Measurements from ENCODE around the gene ARFGAP1. TPM values are rescaled to one million over a fixed set of nuclear protein-coding genes. Genes with fewer than 3 reads are reported as not detected.

ARFGAP1 gene
- total and polyA plus RNA-seq, 2 of the 4 experiments (the other 2 are of a cell fraction): 59.1 to 194 TPM

GRCh38 chr20:63257629-63258028 is 15.0 kb upstream of the ARFGAP1 start:
- BruUV-seq (replicated peaks): no TSS peak
- H3K79me1 ChIP-seq (ENCODE audit: low read depth in 1 of 2, low read length in 2 of 2): no peaks in the 10 kb centered on the region
- ChIA-PET CTCF (no interaction called here), POLR2A (ENCODE audit: unreplicated experiment) (no interaction called here)
- H3K9me1 ChIP-seq (ENCODE audit: insufficient read depth, low read length): no peaks in the 10 kb centered on the region
- no peak overlapping the region for H2BK120ac ChIP-seq (ENCODE audit: low read depth, low read length)
- no peak overlapping the region for H2AK5ac ChIP-seq (ENCODE audit: low read depth, low read length)
- whole genome bisulfite sequencing, 2 experiments (ENCODE audit: extremely low coverage in 2 of 2, insufficient read length in 1 of 2): 97% methylated on average over 7 of the region's 13 CpGs; no CpG with 5 or more reads in 1 of the 2 experiments
- H2BK20ac ChIP-seq (ENCODE audit: low read depth, low read length): no peak overlapping the region
- no peak overlapping the region for H4K91ac ChIP-seq (ENCODE audit: insufficient read depth, low read depth, low read length)
- no peak overlapping the region for H2AFZ ChIP-seq (replicated peaks; ENCODE audit: low read length, poor library complexity)
- ATAC-seq (ENCODE audit: low read depth) (no peak), DNase-seq (no peak)
- H3K14ac ChIP-seq (replicated peaks; ENCODE audit: low read depth, low read length): no peak overlapping the region
- no peak overlapping the region for H2BK5ac ChIP-seq (ENCODE audit: low read depth, low read length, poor library complexity, severe bottlenecking)
- H3K36me3 ChIP-seq (ENCODE audit: control insufficient read depth, insufficient read depth, low read length): no peaks in the 10 kb centered on the region
- H3K9me3 ChIP-seq (ENCODE audit: control insufficient read depth, insufficient read depth, low read length): peaks cover 2% of the 10 kb centered on the region; the same call in 1 of the 2 replicates
- H4K5ac ChIP-seq (ENCODE audit: low read depth, low read length): no peak overlapping the region
- no peak overlapping the region for H3K4me3 ChIP-seq (ENCODE audit: insufficient read depth, low read depth, low read length)
- TF ChIP-seq CEBPB (IDR thresholded peaks at IDR 0.05; ENCODE audit: low read depth, low read length): no peak
- no peak for TF ChIP-seq RCOR1 (IDR thresholded peaks at IDR 0.05; ENCODE audit: insufficient replicate concordance, low read length)
- no peak for TF ChIP-seq RFX5 (IDR thresholded peaks at IDR 0.05; ENCODE audit: low read depth, low read length)
- no peak for TF ChIP-seq MXI1 (IDR thresholded peaks at IDR 0.05; ENCODE audit: borderline replicate concordance, low read depth, low read length)
- no peak for TF ChIP-seq SMC3 (IDR thresholded peaks at IDR 0.05; ENCODE audit: low read depth, low read length)
- no peak for TF ChIP-seq MAZ (IDR thresholded peaks at IDR 0.05; ENCODE audit: borderline replicate concordance, low read depth, low read length)
- no peak for TF ChIP-seq MAFK (IDR thresholded peaks at IDR 0.05; ENCODE audit: low read depth, low read length)
- TF ChIP-seq NFE2L2 (IDR thresholded peaks at IDR 0.05; ENCODE audit: low read depth, low read length): no peak
- no peak for TF ChIP-seq FOS (IDR thresholded peaks at IDR 0.05; ENCODE audit: low read depth, low read length)
- TF ChIP-seq BHLHE40 (IDR thresholded peaks at IDR 0.05; ENCODE audit: low read depth, low read length): no peak
- no peak for TF ChIP-seq USF2 (IDR thresholded peaks at IDR 0.05; ENCODE audit: low read depth, low read length)
- TF ChIP-seq ELK1 (IDR thresholded peaks at IDR 0.05; ENCODE audit: borderline replicate concordance, low read depth, low read length): no peak
- no peak for TF ChIP-seq RAD21 (IDR thresholded peaks at IDR 0.05; ENCODE audit: low read length)
- TF ChIP-seq CHD1 (IDR thresholded peaks at IDR 0.05; ENCODE audit: low read depth, low read length): no peak
- TF ChIP-seq CTCF (conservative IDR thresholded peaks at IDR 0.05; ENCODE audit: low read depth, low read length): no peak
- H3K4ac ChIP-seq (ENCODE audit: low read depth, low read length): no peak overlapping the region
- H3K18ac ChIP-seq (ENCODE audit: low read depth, low read length): no peak overlapping the region
- no peaks in the 10 kb centered on the region; the same call in 1 of the 2 replicates for H3K4me1 ChIP-seq (ENCODE audit: control insufficient read depth, insufficient read depth, low read length)
- no peak overlapping the region for H3K9ac ChIP-seq (ENCODE audit: low read depth, low read length)
- H3K27me3 ChIP-seq (ENCODE audit: control insufficient read depth, insufficient read depth, low read length): peaks cover 91% of the 10 kb centered on the region
- H4K20me1 ChIP-seq (ENCODE audit: insufficient read depth, low read length): no peaks in the 10 kb centered on the region; the same call in 1 of the 2 replicates
- H2BK15ac ChIP-seq (ENCODE audit: low read depth, low read length): no peak overlapping the region
- dilution Hi-C loops (cut with HindIII; ENCODE audit: low sequenced_read_pairs, unreplicated experiment): no loop called here
- no peak overlapping the region for H3K4me2 ChIP-seq (ENCODE audit: low read depth, low read length)
- intact Hi-C loops (cut with micrococcal nuclease): no loop called here
- H4K8ac ChIP-seq (ENCODE audit: low read depth in 2 of 2, low read length in 2 of 2): no peak overlapping the region
- H3K27ac ChIP-seq (ENCODE audit: insufficient read depth, low read length): no peak overlapping the region
- H3K23ac ChIP-seq (ENCODE audit: low read depth, low read length): no peak overlapping the region
- no peak overlapping the region for H2AK9ac ChIP-seq (replicated peaks; ENCODE audit: low read depth, low read length, poor library complexity)
- no peak overlapping the region for H3K56ac ChIP-seq (ENCODE audit: extremely low read depth, insufficient read depth, low read length)
- in situ Hi-C loops (cut with MboI; ENCODE audit: low sequenced_read_pairs): no loop called here
